GM23248 (cell line): Measurements from ENCODE around the gene CGREF1.

Source experiments
- EZH2 ChIP-seq: fragments of 200-600 bp; sonication (generic); IDR thresholded peaks from 2 replicates; pipeline ENCODE4 v1.6.1; 2018; ENCODE audit warnings: antibody characterized with exemption, mild to moderate bottlenecking; ENCODE audit not compliant: insufficient read depth, poor library complexity, severe bottlenecking
- EZH2phosphoT487 ChIP-seq: fragments of 200-600 bp; sonication (generic); IDR thresholded peaks from 2 replicates; pipeline ENCODE4 v1.6.1; 2018; ENCODE audit warnings: antibody characterized with exemption, moderate library complexity, mild to moderate bottlenecking, low read depth; ENCODE audit not compliant: insufficient read depth

- TF ChIP-seq EZH2 (no peak), EZH2phosphoT487 (no peak)
These were observed 12.5 kb upstream of the CGREF1 start for GRCh38 chr2:27131429-27131828.
